Right atrium auricular region (tissue), 2 donors: ENCODE results near the gene LMAN2L. TPM values are rescaled to one million over a fixed set of nuclear protein-coding genes. Genes with fewer than 3 reads are reported as not detected.

ENCODE experiments used
- DNase-seq: peaks from one replicate; pipeline ENCODE4 v3.0.0-alpha.2; 2019; ENCODE audit warnings: low spot score
- H3K27ac ChIP-seq, 2 donors: fragments of 200-600 bp; sonication (generic); 1 replicate in 1 of 2; 2 replicates in 1 of 2; pipeline ENCODE4 v1.5.1; 2016 to 2019
- H3K27me3 ChIP-seq, 2 donors: fragments of 200-600 bp; sonication (generic); one replicate each; pipeline versions ENCODE4 v1.5.1 to v1.6.0; 2017 to 2019
- H3K36me3 ChIP-seq: fragments of 200-600 bp; sonication (generic); one replicate; pipeline ENCODE4 v1.5.1; 2016
- H3K4me1 ChIP-seq, 2 donors: fragments of 200-600 bp; sonication (generic); one replicate each; pipeline versions ENCODE4 v1.5.1 to v1.6.0; 2017 to 2019
- H3K4me3 ChIP-seq, 2 donors: fragments of 200-600 bp; sonication (generic); 1 replicate in 1 of 2; 2 replicates in 1 of 2; pipeline ENCODE4 v1.5.1; 2017 to 2019; ENCODE audit warnings: mild to moderate bottlenecking in 1 of 2, moderate library complexity in 1 of 2
- H3K9me3 ChIP-seq, 2 donors: fragments of 200-600 bp; sonication (generic); one replicate each; pipeline ENCODE4 v1.5.1; 2019
- CTCF ChIP-seq, 2 donors: fragments of 200-600 bp; sonication (generic); IDR thresholded peaks; one replicate each; pipeline ENCODE4 v1.5.1; 2019; ENCODE audit warnings: antibody characterized with exemption in 2 of 2
- total RNA-seq, 2 donors: library from RNA; depleted of rRNA; stranded (reverse); fragments of >200 nt; gene quantifications; one replicate each; pipeline ENCODE4 v1.1.0, GENCODE V29; 2016

The LMAN2L gene
- total RNA-seq, 2 donors from 2014 or later = 13.6 to 15.6 TPM

- DNase-seq = no peak
- H3K4me1 ChIP-seq = peaks cover 0 to 9% of the 10 kb centered on the region in 2 donors
- no peaks in the 10 kb centered on the region for H3K9me3 ChIP-seq
Measured at GRCh38 chr2:96690306-96691021, 49.4 kb downstream of the LMAN2L start.

DNA sequence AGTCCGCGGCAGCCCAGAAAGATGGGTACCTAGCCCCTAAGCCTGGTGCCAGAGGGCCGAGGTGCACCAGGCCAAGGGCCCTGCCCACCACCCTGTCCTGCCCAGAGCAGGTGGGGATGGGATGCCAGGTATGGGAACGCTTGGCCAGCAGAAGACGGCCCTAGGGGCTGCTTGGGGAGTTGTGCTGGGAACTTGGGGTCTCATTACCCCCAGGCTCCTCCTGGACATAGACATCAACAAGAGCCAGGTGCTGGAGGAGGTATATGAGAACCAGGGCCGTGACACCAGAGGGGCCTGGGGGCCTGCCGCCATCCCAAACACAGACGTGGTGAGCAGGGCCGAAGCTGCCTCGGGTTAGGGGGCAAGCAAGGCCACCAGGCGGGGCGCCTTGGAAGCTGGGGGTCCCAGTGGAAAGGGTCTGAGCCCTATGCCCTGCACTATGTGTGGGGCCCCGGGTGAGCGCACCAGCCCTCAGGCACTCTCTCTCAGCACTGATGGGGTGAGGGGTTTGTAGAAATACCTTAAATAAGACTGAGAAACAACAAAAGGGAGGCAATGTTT, 50.4 kb downstream of the LMAN2L start:
- H3K9me3 ChIP-seq = no peaks in the 10 kb centered on the region
- no peak for DNase-seq
- H3K36me3 ChIP-seq = no peaks in the 10 kb centered on the region
- no peak for TF ChIP-seq CTCF (IDR thresholded peaks at IDR 0.05)
- H3K4me1 ChIP-seq = peaks cover 0 to 15% of the 10 kb centered on the region in 2 donors
- no peaks in the 10 kb centered on the region for H3K27me3 ChIP-seq
- H3K4me3 ChIP-seq = no peak overlapping the region
- H3K27ac ChIP-seq = no peak overlapping the region

More at GRCh38 chr2:96690306-96691021, 49.4 kb downstream of the LMAN2L start:
- no peaks in the 10 kb centered on the region for H3K36me3 ChIP-seq
- no peaks in the 10 kb centered on the region for H3K27me3 ChIP-seq
- no peak for TF ChIP-seq CTCF (IDR thresholded peaks at IDR 0.05)
- no peak overlapping the region for H3K27ac ChIP-seq
- H3K4me3 ChIP-seq = no peak overlapping the region

DNA sequence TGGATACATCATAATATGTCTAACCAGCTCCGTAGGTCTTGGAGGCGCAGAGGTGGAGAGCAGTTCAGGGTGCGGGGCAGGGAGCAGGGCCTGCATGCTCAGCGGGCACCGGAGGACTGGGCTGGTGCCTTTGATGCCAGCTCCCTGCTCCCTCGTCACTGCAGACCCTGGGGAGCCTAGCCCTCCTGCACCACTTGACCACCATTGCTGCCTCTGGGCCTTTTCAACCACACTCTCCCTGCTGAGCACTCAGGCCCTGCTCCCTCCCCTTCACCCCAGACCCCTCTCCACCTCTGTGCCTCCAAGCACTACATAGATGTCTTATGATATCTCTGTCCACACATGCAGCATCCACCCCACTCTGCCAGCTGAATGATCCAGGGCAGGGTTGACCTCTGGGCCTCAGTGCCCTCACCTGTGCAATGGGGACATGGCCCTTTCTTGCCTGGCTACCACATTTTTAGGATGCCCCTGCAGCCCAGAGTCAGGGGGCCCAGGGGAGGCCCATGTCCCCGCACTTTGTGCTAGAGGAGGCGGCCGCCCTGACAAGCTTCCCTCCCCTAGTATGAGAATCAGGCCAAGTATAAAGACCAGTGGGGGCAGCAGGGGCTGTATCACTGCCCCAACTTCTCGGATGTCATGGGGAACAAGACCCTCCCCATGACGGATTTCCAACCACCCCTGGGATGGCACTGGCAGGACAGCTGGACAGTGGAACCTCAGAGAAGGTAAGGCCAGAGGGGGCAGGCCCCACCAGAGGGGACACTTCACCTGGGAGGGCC, 51.0 kb downstream of the LMAN2L start:
- H3K27me3 ChIP-seq = no peaks in the 10 kb centered on the region
- DNase-seq = no peak

DNA sequence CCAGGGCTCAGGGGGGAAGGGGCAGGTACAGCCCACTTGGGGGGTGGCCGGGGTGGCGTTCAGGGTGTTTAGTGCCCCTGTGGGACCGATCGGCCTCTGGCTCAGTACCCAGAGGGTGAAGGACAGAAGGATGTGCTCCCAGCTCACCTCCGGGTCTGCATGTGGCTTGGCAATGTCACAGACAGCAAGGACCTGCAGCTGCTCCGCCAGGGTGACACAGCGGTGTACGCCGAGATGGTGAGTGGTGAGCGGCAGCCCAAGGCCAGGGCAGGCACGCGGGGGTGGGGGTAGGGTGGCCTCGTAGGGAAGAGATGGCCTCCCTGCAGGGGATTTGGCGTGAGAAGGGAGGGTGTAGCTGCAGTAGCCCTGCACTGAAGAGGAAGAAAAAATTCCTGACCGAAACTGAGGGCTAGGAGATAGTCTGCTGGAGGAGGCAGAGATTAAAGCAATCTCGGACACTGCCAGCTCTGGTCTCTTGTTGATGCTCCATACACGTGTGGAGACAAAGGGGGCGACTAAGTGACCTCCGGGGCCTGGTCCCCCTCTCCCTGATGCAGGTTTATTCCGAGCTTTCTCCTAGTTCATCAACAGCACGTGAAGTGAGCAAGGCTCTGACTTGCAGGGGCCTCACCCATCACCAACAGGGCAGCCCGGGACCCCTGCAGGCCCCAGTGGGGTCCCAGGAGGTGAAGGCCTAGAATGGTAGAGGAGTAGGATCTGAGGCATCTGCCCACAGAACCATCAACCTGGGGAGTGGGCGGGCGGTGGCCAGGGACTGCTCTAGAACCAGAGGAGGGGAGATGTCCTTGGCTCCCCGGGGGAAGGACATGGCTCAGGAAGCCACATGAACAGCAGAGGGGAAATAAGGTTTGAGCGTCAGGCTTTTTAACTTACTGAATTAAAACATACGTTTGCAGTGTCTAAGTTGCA, 51.9 kb downstream of the LMAN2L start:
- no peak for TF ChIP-seq CTCF (IDR thresholded peaks at IDR 0.05)
- DNase-seq = no peak
- H3K9me3 ChIP-seq = no peaks in the 10 kb centered on the region
- no peaks in the 10 kb centered on the region for H3K36me3 ChIP-seq
- no peak overlapping the region for H3K27ac ChIP-seq
- no peaks in the 10 kb centered on the region for H3K27me3 ChIP-seq
- H3K4me1 ChIP-seq = peaks cover 0 to 15% of the 10 kb centered on the region in 2 donors
- no peak overlapping the region for H3K4me3 ChIP-seq

More for the DNA sequence above, 51.0 kb downstream of the LMAN2L start:
- Histone ChIP-seq H3K4me3 (no peak overlapping the region), H3K27ac (no peak overlapping the region), H3K4me1 (peaks cover 0 to 15% of the 10 kb centered on the region in 2 donors), H3K36me3 (no peaks in the 10 kb centered on the region), H3K9me3 (no peaks in the 10 kb centered on the region)
- no peak for TF ChIP-seq CTCF (IDR thresholded peaks at IDR 0.05)

DNA sequence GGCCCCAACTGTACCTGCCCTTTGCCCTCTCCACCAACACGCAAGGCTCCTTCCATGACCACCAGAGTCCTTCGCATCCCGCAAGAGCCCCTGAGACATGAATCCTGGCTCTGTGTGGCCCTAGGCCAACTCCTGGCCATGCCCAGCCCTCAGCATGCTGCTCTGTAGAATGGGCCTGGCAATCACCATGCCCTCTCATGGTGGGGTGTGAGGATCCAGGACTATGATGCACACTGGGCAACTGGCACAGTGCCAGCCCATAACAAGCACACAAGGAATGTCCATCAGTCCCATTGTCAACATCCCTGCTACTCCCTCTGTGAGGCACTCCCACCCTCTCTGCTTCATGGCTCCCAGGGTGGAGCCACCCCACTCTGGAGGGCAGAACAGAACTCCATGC, 52.6 kb downstream of the LMAN2L start:
- Histone ChIP-seq H3K36me3 (no peaks in the 10 kb centered on the region), H3K27ac (no peak overlapping the region), H3K27me3 (no peaks in the 10 kb centered on the region), H3K4me1 (peaks cover 0 to 15% of the 10 kb centered on the region in 2 donors), H3K9me3 (no peaks in the 10 kb centered on the region), H3K4me3 (no peak overlapping the region)
- no peak for TF ChIP-seq CTCF (IDR thresholded peaks at IDR 0.05)
- DNase-seq = no peak
